ENCODE results near the gene JPH4. TPM values are rescaled to one million over a fixed set of nuclear protein-coding genes. Genes with fewer than 3 reads are reported as not detected.

Gene JPH4
- total RNA-seq, 2 donors from 2014 or later = 0.39 TPM; not detected in 1

DNA sequence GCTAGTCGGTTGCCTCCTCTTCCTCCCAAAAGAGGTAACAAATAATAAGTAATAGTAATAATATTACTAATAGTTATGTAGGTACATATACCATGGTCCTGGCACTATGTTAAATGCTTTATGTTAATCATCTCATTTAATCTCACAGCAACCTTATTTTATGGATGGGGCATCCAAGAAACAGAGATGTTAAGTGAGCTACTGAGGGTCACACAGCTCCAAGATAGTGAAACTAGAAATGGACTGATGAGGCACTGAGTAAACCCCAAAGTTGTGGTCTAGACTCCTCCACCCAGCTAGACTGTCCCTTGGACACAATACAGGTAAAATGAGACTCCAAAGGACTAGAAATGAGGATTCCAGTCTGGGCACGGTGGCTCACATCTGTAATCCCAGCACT lies 42.1 kb downstream of the JPH4 start:
- H3K4me1 ChIP-seq = peaks cover 0 to 8% of the 10 kb centered on the region in 2 donors
- no peaks in the 10 kb centered on the region for H3K9me3 ChIP-seq
- H3K4me3 ChIP-seq = no peak overlapping the region
- H3K27me3 ChIP-seq = no peaks in the 10 kb centered on the region
- no peak for TF ChIP-seq CTCF (IDR thresholded peaks at IDR 0.05)
- H3K27ac ChIP-seq = no peak overlapping the region
- H3K36me3 ChIP-seq = no peaks in the 10 kb centered on the region
- no peak for DNase-seq (ENCODE audit: low spot score)

DNA sequence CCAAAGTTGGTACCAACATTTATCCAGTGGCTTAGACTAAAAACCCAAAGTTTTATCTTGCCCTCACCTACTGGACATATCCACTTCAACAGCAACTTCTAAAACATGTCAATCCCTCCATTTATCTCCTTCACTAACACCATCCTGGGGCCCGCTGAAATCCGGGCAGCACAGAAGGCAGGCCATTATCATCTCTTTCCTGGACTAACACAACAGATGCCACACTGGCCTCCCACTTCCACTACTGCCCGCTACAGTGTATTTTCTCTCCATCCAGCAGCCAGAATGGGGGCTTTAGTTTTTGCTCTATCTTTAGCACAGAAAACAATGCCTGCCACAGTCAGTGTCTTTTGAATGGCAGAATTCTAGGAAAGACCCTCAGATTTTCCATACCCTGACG lies 42.6 kb downstream of the JPH4 start:
- no peak for DNase-seq (ENCODE audit: low spot score)
- Histone ChIP-seq H3K36me3 (no peaks in the 10 kb centered on the region), H3K27ac (no peak overlapping the region), H3K4me3 (no peak overlapping the region), H3K9me3 (no peaks in the 10 kb centered on the region), H3K4me1 (peaks cover 0 to 8% of the 10 kb centered on the region in 2 donors), H3K27me3 (no peaks in the 10 kb centered on the region)
- no peak for TF ChIP-seq CTCF (IDR thresholded peaks at IDR 0.05)

- TF ChIP-seq CTCF (IDR thresholded peaks at IDR 0.05) = no peak
Measured at GRCh38 chr14:23533652-23534435, 44.7 kb downstream of the JPH4 start.

DNA sequence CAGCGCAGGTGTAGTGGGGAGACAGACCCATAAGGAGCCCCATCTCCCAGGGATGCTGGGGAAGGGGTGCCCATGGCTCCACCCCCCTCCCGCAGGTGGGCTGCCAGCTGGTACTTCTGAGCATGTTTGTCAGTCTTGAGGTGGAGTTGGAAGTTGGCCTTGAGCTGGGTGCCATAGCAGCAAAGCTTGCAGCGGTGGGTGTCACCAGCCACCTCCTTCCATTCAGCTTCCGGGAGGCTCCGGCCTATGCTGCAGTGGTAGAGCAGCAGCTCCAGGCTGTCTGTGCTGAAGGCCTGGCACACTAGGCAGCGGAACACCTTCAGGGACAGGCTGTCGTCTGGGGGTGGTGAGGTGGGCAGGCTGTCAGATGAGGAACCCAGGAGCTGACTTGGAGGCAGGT lies 45.9 kb downstream of the JPH4 start:
- TF ChIP-seq CTCF (IDR thresholded peaks at IDR 0.05) = no peak
- DNase-seq (ENCODE audit: low spot score) = no peak
- no peaks in the 10 kb centered on the region for H3K4me1 ChIP-seq
- no peaks in the 10 kb centered on the region for H3K36me3 ChIP-seq
- H3K27me3 ChIP-seq = no peaks in the 10 kb centered on the region
- no peaks in the 10 kb centered on the region for H3K9me3 ChIP-seq
- no peak overlapping the region for H3K27ac ChIP-seq
- no peak overlapping the region for H3K4me3 ChIP-seq

More at GRCh38 chr14:23533652-23534435, 44.7 kb downstream of the JPH4 start:
- Histone ChIP-seq H3K36me3 (no peaks in the 10 kb centered on the region), H3K4me3 (no peak overlapping the region), H3K27me3 (no peaks in the 10 kb centered on the region), H3K4me1 (peaks cover 0 to 4% of the 10 kb centered on the region in 2 donors), H3K27ac (no peak overlapping the region), H3K9me3 (no peaks in the 10 kb centered on the region)
- DNase-seq (ENCODE audit: low spot score) = no peak

DNA sequence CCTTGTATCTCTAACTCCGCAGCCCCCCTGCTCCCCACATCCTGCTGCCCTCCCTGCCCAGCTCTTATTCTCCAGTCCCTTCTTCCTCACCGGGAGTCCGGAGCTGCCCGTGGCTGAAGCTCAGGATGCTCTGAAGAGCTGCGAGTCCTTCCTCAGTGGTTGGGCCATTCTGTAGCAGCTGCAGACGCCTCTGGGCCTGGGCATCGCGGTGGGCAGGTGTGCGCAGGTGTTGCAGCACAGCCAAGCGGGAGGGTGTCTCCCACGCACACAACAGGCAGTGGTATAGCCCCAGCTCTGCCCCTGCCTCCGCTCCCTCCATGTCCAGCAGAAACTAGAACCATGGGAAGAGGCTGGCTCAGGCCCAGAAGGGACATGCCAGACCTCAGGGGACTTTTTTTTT lies 47.2 kb downstream of the JPH4 start:
- no peak for TF ChIP-seq CTCF (IDR thresholded peaks at IDR 0.05)
- no peaks in the 10 kb centered on the region for H3K9me3 ChIP-seq
- H3K27ac ChIP-seq = no peak overlapping the region
- no peaks in the 10 kb centered on the region for H3K36me3 ChIP-seq
- DNase-seq (ENCODE audit: low spot score) = no peak
- no peaks in the 10 kb centered on the region for H3K4me1 ChIP-seq
- H3K27me3 ChIP-seq = no peaks in the 10 kb centered on the region
- H3K4me3 ChIP-seq = no peak overlapping the region
